CD4-positive, alpha-beta T cell treated with Interleukin-4 for 4 hours (primary cell): Measurements from ENCODE around the gene APEX1.
A peak's percentile ranks its signal among the peaks of the same experiment; 100 is the strongest.
"Not testable (repeated sequence)": the region's sequence is repeated elsewhere in the genome, so short reads cannot be mapped to it uniquely, and the experiment has no call there.

Experiments used
- DNase-seq: peaks from one replicate; pipeline ENCODE4 v3.0.0-alpha.2; 2020

Gene APEX1

GRCh38 chr14:20436363-20436755 lies 18.7 kb upstream of the APEX1 start:
- DNase-seq = no peak

GRCh38 chr14:20438664-20439063 lies 16.4 kb upstream of the APEX1 start:
- DNase-seq = no peak

GRCh38 chr14:20440465-20440864 lies 14.6 kb upstream of the APEX1 start:
- DNase-seq = no peak

- DNase-seq = peak; percentile 18
Measured at GRCh38 chr14:20440882-20441281, 14.1 kb upstream of the APEX1 start.

- DNase-seq = no peak
Measured at GRCh38 chr14:20441461-20441860, 13.6 kb upstream of the APEX1 start.

GRCh38 chr14:20443650-20444049 lies 11.4 kb upstream of the APEX1 start:
- not testable (repeated sequence) for DNase-seq

GRCh38 chr14:20446889-20447288 lies 8.1 kb upstream of the APEX1 start:
- no peak for DNase-seq

- not testable (repeated sequence) for DNase-seq
Measured at GRCh38 chr14:20452831-20453230, 2.2 kb upstream of the APEX1 start.

GRCh38 chr14:20455355-20456300 lies 602 bp downstream of the APEX1 start:
- DNase-seq = peak; percentile 24

- DNase-seq = no peak
Measured at GRCh38 chr14:20456971-20457370, 1.9 kb downstream of the APEX1 start.

- no peak for DNase-seq
Measured at GRCh38 chr14:20458031-20458789, 3.2 kb downstream of the APEX1 start.

- DNase-seq = peak; percentile 57
Measured at GRCh38 chr14:20460458-20461224, 5.6 kb downstream of the APEX1 start.

GRCh38 chr14:20461225-20462141 lies 6.5 kb downstream of the APEX1 start, which contains the start of gene PIP4P1:
Gene PIP4P1 (minus strand): TSS chr14:20461434. CDS start chr14:20461325, 109 bp downstream.
- peak; percentile 100 for DNase-seq

GRCh38 chr14:20468764-20469241 lies 13.8 kb downstream of the APEX1 start:
- no peak for DNase-seq

GRCh38 chr14:20469242-20469889 lies 14.3 kb downstream of the APEX1 start, which contains the start of gene PNP:
Gene PNP (plus strand): TSS chr14:20469406. CDS start chr14:20469525, 119 bp downstream.
- peak; percentile 94 for DNase-seq

- DNase-seq = peak; percentile 82
Measured at GRCh38 chr14:20469890-20470602, 15.0 kb downstream of the APEX1 start.

- DNase-seq = no peak
Measured at GRCh38 chr14:20470603-20470901, 15.5 kb downstream of the APEX1 start.

- DNase-seq = no peak
Measured at GRCh38 chr14:20472536-20473169, 17.6 kb downstream of the APEX1 start.

- DNase-seq = no peak
Measured at GRCh38 chr14:20476776-20477175, 21.8 kb downstream of the APEX1 start.
